HepG2 (cell line): ENCODE results near the gene RASSF7. TPM values are rescaled to one million over a fixed set of nuclear protein-coding genes. Genes with fewer than 3 reads are reported as not detected.

Experiments
- ARNT ChIP-seq: fragments of 450-650 bp; IDR thresholded peaks from 2 replicates; pipeline ENCODE4 v1.6.1; 2017
- ATM ChIP-seq: fragments of 450-650 bp; IDR thresholded peaks from 2 replicates; pipeline ENCODE4 v1.7.1; 2017; ENCODE audit warnings: mild to moderate bottlenecking, borderline replicate concordance
- DNMT1 ChIP-seq: sonication (generic); formaldehyde crosslinking; IDR thresholded peaks from 2 replicates; pipeline ENCODE4 v1.5.1; 2020; ENCODE audit warnings: mild to moderate bottlenecking, missing genetic modification reagents
- E2F2 ChIP-seq: sonication (generic); formaldehyde crosslinking; IDR thresholded peaks from 2 replicates; pipeline ENCODE4 v1.4.0; 2020; ENCODE audit warnings: missing genetic modification reagents, borderline replicate concordance
- ELF3 ChIP-seq: IDR thresholded peaks from 2 replicates; pipeline ENCODE4 v1.6.1; 2016; ENCODE audit warnings: missing genetic modification reagents, missing compliant biosample characterization
- EZH2 ChIP-seq: conservative IDR thresholded peaks from 2 replicates; pipeline ENCODE4 v1.6.1; 2012; ENCODE audit warnings: mild to moderate bottlenecking, low read depth, low read length, moderate library complexity
- GATA4 ChIP-seq: sonication (generic); IDR thresholded peaks from 2 replicates; pipeline ENCODE4 v1.6.1; 2016; ENCODE audit warnings: antibody characterized with exemption, low read depth, borderline replicate concordance
- GATAD1 ChIP-seq: IDR thresholded peaks from 2 replicates; pipeline ENCODE4 v1.6.1; 2016; ENCODE audit warnings: missing genetic modification reagents, missing compliant biosample characterization
- IKZF1 ChIP-seq: fragments of 450-650 bp; IDR thresholded peaks from 2 replicates; pipeline ENCODE4 v1.7.1; 2016
- PHF20 ChIP-seq: sonication (generic); formaldehyde crosslinking; IDR thresholded peaks from 2 replicates; pipeline ENCODE4 v1.5.0; 2020; ENCODE audit warnings: mild to moderate bottlenecking, missing genetic modification reagents
- SIN3A ChIP-seq: IDR thresholded peaks from 2 replicates; pipeline ENCODE4 v1.6.1; 2011; ENCODE audit warnings: low read depth, mild to moderate bottlenecking, control low read depth, low read length, borderline replicate concordance
- SIN3B ChIP-seq: fragments of 150-350 bp; IDR thresholded peaks from 2 replicates; pipeline ENCODE4 v1.6.1; 2014; ENCODE audit warnings: low read length
- ZBTB42 ChIP-seq: sonication (generic); formaldehyde crosslinking; IDR thresholded peaks from 2 replicates; pipeline ENCODE4 v1.5.0; 2020; ENCODE audit warnings: mild to moderate bottlenecking, missing genetic modification reagents
- ZNF121 ChIP-seq: sonication (generic); formaldehyde crosslinking; IDR thresholded peaks from 2 replicates; pipeline ENCODE4 v1.5.0; 2020; ENCODE audit warnings: mild to moderate bottlenecking, missing genetic modification reagents
- ZNF207 ChIP-seq: fragments of 450-650 bp; IDR thresholded peaks from 2 replicates; pipeline ENCODE4 v1.6.1; 2016; ENCODE audit warnings: antibody characterized with exemption, borderline replicate concordance
- ZNF280D ChIP-seq: sonication (generic); formaldehyde crosslinking; IDR thresholded peaks from 2 replicates; pipeline ENCODE4 v1.5.1; 2020; ENCODE audit warnings: mild to moderate bottlenecking, missing genetic modification reagents
- ZNF556 ChIP-seq: sonication (generic); formaldehyde crosslinking; IDR thresholded peaks from 2 replicates; pipeline ENCODE4 v1.4.0; 2020; ENCODE audit warnings: mild to moderate bottlenecking, missing genetic modification reagents, borderline replicate concordance
- ZNF574 ChIP-seq: sonication (generic); formaldehyde crosslinking; IDR thresholded peaks from 2 replicates; pipeline ENCODE4 v1.4.0; 2020; ENCODE audit warnings: missing genetic modification reagents
- ZNF724P ChIP-seq: sonication (generic); formaldehyde crosslinking; IDR thresholded peaks from 2 replicates; pipeline ENCODE4 v1.8.0; 2022; ENCODE audit warnings: missing genetic modification reagents, borderline replicate concordance
- polyA plus RNA-seq, 8 experiments: library from polyadenylated mRNA; depleted of rRNA in 3 of 8; stranded (reverse) in 7 of 8; unstranded in 1 of 8; fragments of >200 nt; fragmentation: Illumina TruSeq in 4 of 8; extraction: Trizol in 4 of 8; gene quantifications; 2 replicates each; pipeline versions ENCODE4 v1.2.1 to v1.2.3, GENCODE V29; 2011 to 2016; ENCODE audit warnings: low read depth in 4 of 8, missing spikeins in 1 of 8, mixed read lengths in 1 of 8; ENCODE audit not compliant: insufficient read depth in 1 of 8
- total RNA-seq, 5 experiments: library from RNA; depleted of rRNA; stranded (reverse); fragments of >200 nt; fragmentation: Illumina TruSeq; extraction: Trizol; gene quantifications; 2 replicates each; pipeline ENCODE4 v1.2.3, GENCODE V29; 2016; ENCODE audit warnings: low read depth in 1 of 5
- TF ChIP-seq, protein P1 (sequence below): sonication (generic); formaldehyde crosslinking; IDR thresholded peaks from 2 replicates; pipeline ENCODE4 v1.4.0; 2020; ENCODE audit warnings: mild to moderate bottlenecking, missing genetic modification reagents, borderline replicate concordance
- TF ChIP-seq, protein P2 (sequence below): sonication (generic); IDR thresholded peaks from 2 replicates; pipeline ENCODE4 v1.6.1; 2016; ENCODE audit warnings: low read depth, borderline replicate concordance

Gene RASSF7
- total and polyA plus RNA-seq, 2 of the 13 experiments (the other 11 are each of a cell fraction or from before 2014, with no cell fraction given), result 20.2 to 28.6 TPM

DNA sequence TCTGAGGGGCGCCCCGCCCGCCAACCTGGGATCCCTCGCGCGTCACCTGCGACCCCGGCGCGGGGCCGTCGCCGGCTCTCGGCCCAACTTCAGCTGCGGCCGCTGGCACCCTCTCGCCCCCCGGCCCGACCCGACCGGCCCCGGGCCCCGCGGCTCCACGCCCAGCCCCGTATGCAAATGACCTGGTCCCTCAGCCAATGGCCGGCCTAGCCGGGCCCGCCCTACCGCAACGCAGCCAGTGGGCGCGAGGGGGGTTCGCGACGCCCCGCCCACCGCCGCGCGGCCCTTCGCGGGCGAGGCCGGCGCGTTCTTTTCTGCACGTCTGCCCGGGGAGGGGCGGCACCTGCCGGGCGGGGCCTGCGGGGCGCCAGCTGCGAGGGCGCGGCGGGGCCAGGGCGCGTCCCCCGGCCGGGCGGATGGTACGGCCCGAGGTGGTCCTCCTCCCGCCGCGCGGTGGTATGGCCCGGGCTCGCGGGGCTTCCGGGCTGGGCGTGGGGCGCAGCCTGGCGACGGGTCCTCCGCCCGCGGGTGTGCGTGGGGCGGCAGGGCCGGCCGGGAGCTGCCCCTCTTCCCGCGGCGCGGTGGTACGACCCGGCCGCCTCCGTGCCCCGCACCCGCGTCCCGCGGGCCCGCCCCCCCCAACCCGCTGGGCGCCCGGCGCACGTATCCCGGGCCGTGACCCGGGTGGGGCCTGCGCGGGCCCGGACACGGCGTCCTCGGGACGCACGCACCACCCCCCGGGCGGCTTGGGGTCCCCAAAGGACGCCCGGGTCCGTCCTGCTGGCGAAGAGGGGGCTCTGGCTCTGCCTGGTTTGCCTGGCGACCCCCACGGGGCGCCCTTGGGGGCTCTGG is 7.8 kb downstream of the RASSF7 start (continued):
- TF ChIP-seq, protein P1, sequence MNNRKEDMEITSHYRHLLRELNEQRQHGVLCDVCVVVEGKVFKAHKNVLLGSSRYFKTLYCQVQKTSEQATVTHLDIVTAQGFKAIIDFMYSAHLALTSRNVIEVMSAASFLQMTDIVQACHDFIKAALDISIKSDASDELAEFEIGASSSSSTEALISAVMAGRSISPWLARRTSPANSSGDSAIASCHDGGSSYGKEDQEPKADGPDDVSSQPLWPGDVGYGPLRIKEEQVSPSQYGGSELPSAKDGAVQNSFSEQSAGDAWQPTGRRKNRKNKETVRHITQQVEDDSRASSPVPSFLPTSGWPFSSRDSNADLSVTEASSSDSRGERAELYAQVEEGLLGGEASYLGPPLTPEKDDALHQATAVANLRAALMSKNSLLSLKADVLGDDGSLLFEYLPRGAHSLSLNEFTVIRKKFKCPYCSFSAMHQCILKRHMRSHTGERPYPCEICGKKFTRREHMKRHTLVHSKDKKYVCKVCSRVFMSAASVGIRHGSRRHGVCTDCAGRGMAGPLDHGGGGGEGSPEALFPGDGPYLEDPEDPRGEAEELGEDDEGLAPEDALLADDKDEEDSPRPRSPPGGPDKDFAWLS (CRISPR knock-in tag), result no peak
- TF ChIP-seq SIN3A (no peak), ARNT (no peak), ATM (no peak), GATA4 (no peak), ZNF574 (CRISPR knock-in tag) (peak; percentile 76), E2F2 (CRISPR knock-in tag) (no peak), ZNF556 (no peak), ZNF207 (no peak), PHF20 (CRISPR knock-in tag) (peak; percentile 28; the same call in 1 of the 2 replicates), ELF3 (CRISPR knock-in tag) (peak; percentile 13; the same call in 1 of the 2 replicates), GATAD1 (no peak), ZBTB42 (no peak), EZH2 (no peak), ZNF724P (CRISPR knock-in tag) (0 out of 2 replicates have a peak, but pooled peaks have one; percentile 6), DNMT1 (CRISPR knock-in tag) (no peak), ZNF280D (no peak), IKZF1 (no peak), ZNF121 (CRISPR knock-in tag) (no peak), SIN3B (no peak)
- TF ChIP-seq, protein P2, sequence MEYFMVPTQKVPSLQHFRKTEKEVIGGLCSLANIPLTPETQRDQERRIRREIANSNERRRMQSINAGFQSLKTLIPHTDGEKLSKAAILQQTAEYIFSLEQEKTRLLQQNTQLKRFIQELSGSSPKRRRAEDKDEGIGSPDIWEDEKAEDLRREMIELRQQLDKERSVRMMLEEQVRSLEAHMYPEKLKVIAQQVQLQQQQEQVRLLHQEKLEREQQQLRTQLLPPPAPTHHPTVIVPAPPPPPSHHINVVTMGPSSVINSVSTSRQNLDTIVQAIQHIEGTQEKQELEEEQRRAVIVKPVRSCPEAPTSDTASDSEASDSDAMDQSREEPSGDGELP, result peak; percentile 66; the same call in 1 of the 2 replicates
